Rectal smooth muscle tissue (tissue), 1 donor: ENCODE data around the gene PMEL.
A peak's percentile ranks its signal among the peaks of the same experiment; 100 is the strongest.

ENCODE experiments used
- H3K27ac ChIP-seq: one replicate; pipeline ENCODE4 v1.7.0; 2013; ENCODE audit warnings: low read depth, low read length, inconsistent platforms
- H3K27me3 ChIP-seq: one replicate; pipeline ENCODE4 v1.7.0; 2013; ENCODE audit warnings: low read length; ENCODE audit not compliant: control insufficient read depth, insufficient read depth
- H3K36me3 ChIP-seq: one replicate; pipeline ENCODE4 v1.7.0; 2013; ENCODE audit warnings: low read length; ENCODE audit not compliant: control insufficient read depth, insufficient read depth
- H3K4me1 ChIP-seq: one replicate; pipeline ENCODE4 v1.7.0; 2013; ENCODE audit warnings: low read length; ENCODE audit not compliant: control insufficient read depth, insufficient read depth
- H3K4me3 ChIP-seq: one replicate; pipeline ENCODE4 v1.7.0; 2013; ENCODE audit warnings: low read length
- H3K9ac ChIP-seq: one replicate; pipeline ENCODE4 v1.7.0; 2013; ENCODE audit warnings: low read length

Gene PMEL

GRCh38 chr12:55957106-55957859 is 8.6 kb downstream of the PMEL start:
- Histone ChIP-seq H3K36me3 (no peaks in the 10 kb centered on the region), H3K27me3 (no peaks in the 10 kb centered on the region), H3K4me1 (no peaks in the 10 kb centered on the region), H3K4me3 (no peak overlapping the region), H3K9ac (no peak overlapping the region), H3K27ac (no peak overlapping the region)

GRCh38 chr12:55955800-55956508 is 9.9 kb downstream of the PMEL start:
- Histone ChIP-seq H3K9ac (no peak overlapping the region), H3K4me3 (no peak overlapping the region), H3K27me3 (no peaks in the 10 kb centered on the region), H3K27ac (no peak overlapping the region), H3K36me3 (peaks cover 10% of the 10 kb centered on the region), H3K4me1 (no peaks in the 10 kb centered on the region)

GRCh38 chr12:55955344-55955743 is 10.5 kb downstream of the PMEL start:
- H3K27ac ChIP-seq: no peak overlapping the region
- no peaks in the 10 kb centered on the region for H3K4me1 ChIP-seq
- H3K9ac ChIP-seq: no peak overlapping the region
- no peak overlapping the region for H3K4me3 ChIP-seq
- no peaks in the 10 kb centered on the region for H3K27me3 ChIP-seq
- H3K36me3 ChIP-seq: peaks cover 10% of the 10 kb centered on the region

- Histone ChIP-seq H3K27ac (no peak overlapping the region), H3K9ac (no peak overlapping the region), H3K36me3 (peaks cover 7% of the 10 kb centered on the region), H3K4me1 (no peaks in the 10 kb centered on the region), H3K27me3 (no peaks in the 10 kb centered on the region), H3K4me3 (no peak overlapping the region)
Measured at GRCh38 chr12:55946553-55946952, 19.3 kb downstream of the PMEL start.

GRCh38 chr12:55942577-55943136 is 23.2 kb downstream of the PMEL start:
- no peak overlapping the region for H3K9ac ChIP-seq
- no peak overlapping the region for H3K27ac ChIP-seq
- no peaks in the 10 kb centered on the region for H3K4me1 ChIP-seq
- H3K27me3 ChIP-seq: no peaks in the 10 kb centered on the region
- H3K36me3 ChIP-seq: peaks cover 5% of the 10 kb centered on the region
- H3K4me3 ChIP-seq: no peak overlapping the region

- H3K27me3 ChIP-seq: no peaks in the 10 kb centered on the region
- H3K36me3 ChIP-seq: peaks cover 5% of the 10 kb centered on the region
- no peaks in the 10 kb centered on the region for H3K4me1 ChIP-seq
Measured at GRCh38 chr12:55942055-55942454, 23.8 kb downstream of the PMEL start.

GRCh38 chr12:55940065-55940732 is 25.6 kb downstream of the PMEL start:
- Histone ChIP-seq H3K4me1 (no peaks in the 10 kb centered on the region), H3K27ac (no peak overlapping the region), H3K27me3 (no peaks in the 10 kb centered on the region), H3K4me3 (no peak overlapping the region), H3K9ac (no peak overlapping the region), H3K36me3 (peaks cover 5% of the 10 kb centered on the region)

More at GRCh38 chr12:55942055-55942454, 23.8 kb downstream of the PMEL start:
- no peak overlapping the region for H3K9ac ChIP-seq
- no peak overlapping the region for H3K4me3 ChIP-seq
- no peak overlapping the region for H3K27ac ChIP-seq

- H3K4me1 ChIP-seq: no peaks in the 10 kb centered on the region
- H3K27me3 ChIP-seq: no peaks in the 10 kb centered on the region
- H3K9ac ChIP-seq: no peak overlapping the region
- H3K4me3 ChIP-seq: no peak overlapping the region
- H3K36me3 ChIP-seq: peaks cover 5% of the 10 kb centered on the region
- no peak overlapping the region for H3K27ac ChIP-seq
Measured at GRCh38 chr12:55938826-55939501, 26.9 kb downstream of the PMEL start.

GRCh38 chr12:55937981-55938380 is 27.9 kb downstream of the PMEL start:
- no peaks in the 10 kb centered on the region for H3K27me3 ChIP-seq
- peaks cover 5% of the 10 kb centered on the region for H3K36me3 ChIP-seq
- H3K4me1 ChIP-seq: peaks cover 1% of the 10 kb centered on the region
- H3K27ac ChIP-seq: no peak overlapping the region
- no peak overlapping the region for H3K4me3 ChIP-seq
- H3K9ac ChIP-seq: no peak overlapping the region

- no peak overlapping the region for H3K27ac ChIP-seq
- peaks cover 12% of the 10 kb centered on the region for H3K4me1 ChIP-seq
- peak overlapping the region; percentile 38 for H3K4me3 ChIP-seq
- no peak overlapping the region for H3K9ac ChIP-seq
- H3K36me3 ChIP-seq: no peaks in the 10 kb centered on the region
- H3K27me3 ChIP-seq: no peaks in the 10 kb centered on the region
Measured at GRCh38 chr12:55935738-55936151, 30.1 kb downstream of the PMEL start.

GRCh38 chr12:55934773-55935172 is 31.1 kb downstream of the PMEL start:
- Histone ChIP-seq H3K27ac (no peak overlapping the region), H3K9ac (no peak overlapping the region), H3K4me3 (no peak overlapping the region), H3K36me3 (no peaks in the 10 kb centered on the region), H3K4me1 (peaks cover 15% of the 10 kb centered on the region), H3K27me3 (no peaks in the 10 kb centered on the region)
